DOHH2 (cell line): ENCODE measurements around the gene SIRT6.
A peak's percentile ranks its signal among the peaks of the same experiment; 100 is the strongest.

Experiments used
- H3F3A ChIP-seq: fragments of 200-600 bp; sonication (generic), shearing (Covaris generic); 2 replicates; pipeline ENCODE4 v1.6.0; 2016; ENCODE audit warnings: antibody characterized with exemption, mild to moderate bottlenecking; ENCODE audit not compliant: control insufficient read depth, insufficient read depth
- H3K27ac ChIP-seq: fragments of 200-600 bp; sonication (generic); 2 replicates; pipeline ENCODE4 v1.5.1; 2014; ENCODE audit warnings: low read depth, mild to moderate bottlenecking, low read length, moderate library complexity
- H3K27me3 ChIP-seq: fragments of 200-600 bp; sonication (generic); 2 replicates; pipeline ENCODE4 v1.6.1; 2014; ENCODE audit warnings: mild to moderate bottlenecking, low read length, mixed read lengths; ENCODE audit not compliant: control insufficient read depth
- H3K36me3 ChIP-seq: fragments of 200-600 bp; sonication (generic); 2 replicates; pipeline ENCODE4 v1.6.1; 2014; ENCODE audit warnings: mild to moderate bottlenecking, low read length, moderate library complexity, mixed read lengths; ENCODE audit not compliant: control insufficient read depth
- H3K4me1 ChIP-seq: fragments of 200-600 bp; sonication (generic); 2 replicates; pipeline ENCODE4 v1.6.1; 2014; ENCODE audit warnings: mild to moderate bottlenecking, low read length, mixed read lengths; ENCODE audit not compliant: control insufficient read depth
- H3K4me2 ChIP-seq: fragments of 200-600 bp; sonication (generic); 2 replicates; pipeline ENCODE4 v1.6.0; 2014; ENCODE audit warnings: mild to moderate bottlenecking, low read length, moderate library complexity
- H3K4me3 ChIP-seq: fragments of 200-600 bp; sonication (generic); 2 replicates; pipeline ENCODE4 v1.5.1; 2014; ENCODE audit warnings: mild to moderate bottlenecking, low read length, mixed read lengths
- H3K79me2 ChIP-seq: fragments of 200-600 bp; sonication (generic); 2 replicates; pipeline ENCODE4 v1.6.1; 2014; ENCODE audit warnings: mild to moderate bottlenecking, low read length, mixed read lengths; ENCODE audit not compliant: control insufficient read depth
- H3K9me2 ChIP-seq: fragments of 200-600 bp; sonication (generic); replicated peaks from 2 replicates; pipeline ENCODE4 v1.6.1; 2014; ENCODE audit warnings: mild to moderate bottlenecking, low read length, mixed read lengths; ENCODE audit not compliant: control insufficient read depth
- H3K9me3 ChIP-seq: fragments of 200-600 bp; sonication (generic); 2 replicates; pipeline ENCODE4 v1.6.1; 2014; ENCODE audit warnings: antibody characterized with exemption, low read length, mixed read lengths; ENCODE audit not compliant: control insufficient read depth, insufficient read depth
- H4K20me1 ChIP-seq: fragments of 200-600 bp; sonication (generic); 2 replicates; pipeline ENCODE4 v1.6.0; 2014; ENCODE audit warnings: low read depth, mild to moderate bottlenecking, antibody characterized with exemption, low read length, moderate library complexity; ENCODE audit not compliant: control insufficient read depth, insufficient read depth
- CTCF ChIP-seq: fragments of 200-600 bp; sonication (generic); IDR thresholded peaks from one replicate; pipeline ENCODE4 v1.5.1; 2014; ENCODE audit warnings: antibody characterized with exemption, mild to moderate bottlenecking, low read depth, low read length; ENCODE audit not compliant: poor library complexity, severe bottlenecking
- EZH2phosphoT487 ChIP-seq: fragments of 200-600 bp; sonication (generic); IDR thresholded peaks from 2 replicates; pipeline ENCODE4 v1.6.1; 2017; ENCODE audit warnings: borderline replicate concordance, mild to moderate bottlenecking, antibody characterized with exemption, low read length, moderate library complexity, mixed read lengths

The SIRT6 gene

GRCh38 chr19:4229179-4229931 lies 47.0 kb upstream of the SIRT6 start, which contains the start of gene EBI3:
Gene EBI3, plus strand, starts transcription at chr19:4229523. Its CDS starts 28 bp downstream, at chr19:4229551.
- no peaks in the 10 kb centered on the region for H3F3A ChIP-seq
- H3K4me1 ChIP-seq = peaks cover 11% of the 10 kb centered on the region
- H3K9me2 ChIP-seq = no peaks in the 10 kb centered on the region
- no peaks in the 10 kb centered on the region for H3K36me3 ChIP-seq
- H3K9me3 ChIP-seq = no peaks in the 10 kb centered on the region
- H3K27ac ChIP-seq = no peak within 1 kb of the TSS
- no peak within 1 kb of the TSS for H3K4me3 ChIP-seq
- peaks cover 48% of the 10 kb centered on the region for H3K27me3 ChIP-seq
- H3K4me2 ChIP-seq = peak within 1 kb of the TSS; percentile 6; the same call in 1 of the 2 replicates
- no peaks in the 10 kb centered on the region for H3K79me2 ChIP-seq
- no peaks in the 10 kb centered on the region for H4K20me1 ChIP-seq
- TF ChIP-seq CTCF = no peak
- no peak for TF ChIP-seq EZH2phosphoT487

GRCh38 chr19:4228765-4229178 lies 46.4 kb upstream of the SIRT6 start:
- H3K4me1 ChIP-seq = peaks cover 11% of the 10 kb centered on the region
- H3K9me2 ChIP-seq = no peaks in the 10 kb centered on the region
- no peak overlapping the region for H3K4me3 ChIP-seq
- no peaks in the 10 kb centered on the region for H3K79me2 ChIP-seq
- H3K36me3 ChIP-seq = no peaks in the 10 kb centered on the region
- H3K27ac ChIP-seq = no peak overlapping the region
- H3K9me3 ChIP-seq = no peaks in the 10 kb centered on the region
- H3F3A ChIP-seq = no peaks in the 10 kb centered on the region
- H3K4me2 ChIP-seq = peak overlapping the region; percentile 6; the same call in 1 of the 2 replicates
- no peaks in the 10 kb centered on the region for H4K20me1 ChIP-seq
- no peak for TF ChIP-seq EZH2phosphoT487
- H3K27me3 ChIP-seq = peaks cover 48% of the 10 kb centered on the region

- Histone ChIP-seq H3K27ac (no peak overlapping the region), H3K4me1 (peaks cover 14% of the 10 kb centered on the region), H3K79me2 (no peaks in the 10 kb centered on the region), H3K36me3 (no peaks in the 10 kb centered on the region), H4K20me1 (no peaks in the 10 kb centered on the region), H3K4me2 (no peak overlapping the region), H3F3A (no peaks in the 10 kb centered on the region), H3K9me2 (no peaks in the 10 kb centered on the region), H3K27me3 (peaks cover 48% of the 10 kb centered on the region), H3K4me3 (no peak overlapping the region), H3K9me3 (no peaks in the 10 kb centered on the region)
- TF ChIP-seq CTCF = no peak
- TF ChIP-seq EZH2phosphoT487 = 0 out of 2 replicates have a peak, but pooled peaks have one; percentile 2
These were observed 45.4 kb upstream of the SIRT6 start for GRCh38 chr19:4227771-4228170.

GRCh38 chr19:4225885-4226284 lies 43.5 kb upstream of the SIRT6 start:
- TF ChIP-seq EZH2phosphoT487 (no peak), CTCF (no peak)
- H3K4me1 ChIP-seq = peaks cover 26% of the 10 kb centered on the region
- H4K20me1 ChIP-seq = no peaks in the 10 kb centered on the region
- no peak overlapping the region for H3K4me3 ChIP-seq
- no peaks in the 10 kb centered on the region for H3K79me2 ChIP-seq
- H3F3A ChIP-seq = no peaks in the 10 kb centered on the region
- H3K9me3 ChIP-seq = no peaks in the 10 kb centered on the region
- no peak overlapping the region for H3K27ac ChIP-seq
- no peaks in the 10 kb centered on the region for H3K36me3 ChIP-seq
- no peaks in the 10 kb centered on the region for H3K9me2 ChIP-seq
- H3K4me2 ChIP-seq = no peak overlapping the region
- H3K27me3 ChIP-seq = peaks cover 45% of the 10 kb centered on the region
